Right ventricle myocardium inferior (tissue), 1 donor: ENCODE data around the gene ALDH6A1. TPM values are rescaled to one million over a fixed set of nuclear protein-coding genes. Genes with fewer than 3 reads are reported as not detected.
A peak's percentile ranks its signal among the peaks of the same experiment; 100 is the strongest.

Experiments
- ATAC-seq: fragments of 200-7000 bp; cut with Tn5 transposase; one replicate; pipeline ENCODE4 v1.9.1; 2020; ENCODE audit warnings: mild to moderate bottlenecking, moderate library complexity
- DNase-seq: peaks from one replicate; pipeline ENCODE4 v3.0.0; 2021; ENCODE audit errors: missing footprints
- intact Hi-C: fragments of 100-400 bp; cut with DNase I; formaldehyde crosslinking; loops from one replicate; pipeline ENCODE4 v1.11.0; 2022
- total RNA-seq: library from RNA; stranded (reverse); fragmentation: NEBNext Ultra II Directional; extraction: Animal tissue kit (Norgen Biotek cat#: 25700); gene quantifications from one replicate; pipeline ENCODE4 v1.2.1, GENCODE V29; 2021
- donor health status: DM: no; HTN: yes; CAD: no; lungs with severe emphysema.

The ALDH6A1 gene
- total RNA-seq, 1 donor from 2014 or later = 47.2 TPM

DNA sequence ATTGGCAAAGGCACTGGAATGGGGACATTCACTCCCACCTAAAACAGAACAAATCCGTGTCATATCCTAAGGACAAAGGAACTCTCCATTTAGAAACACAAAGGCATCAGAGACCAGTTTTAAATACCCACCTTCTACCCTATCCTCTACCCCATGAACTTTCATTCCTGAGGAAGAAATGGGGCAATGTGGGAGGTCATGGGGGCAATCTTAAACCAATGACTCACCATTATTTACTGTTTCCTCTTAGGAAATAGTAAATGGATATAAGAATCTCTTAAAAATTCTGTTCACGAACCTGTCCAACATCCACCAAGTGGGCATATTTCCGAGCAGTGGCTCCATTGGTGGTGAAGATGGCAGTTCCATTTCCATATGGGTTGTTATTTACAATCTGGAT lies 19.4 kb downstream of the ALDH6A1 start:
- no peak for DNase-seq
- no peak for ATAC-seq
- intact Hi-C loops = no loop called here

DNA sequence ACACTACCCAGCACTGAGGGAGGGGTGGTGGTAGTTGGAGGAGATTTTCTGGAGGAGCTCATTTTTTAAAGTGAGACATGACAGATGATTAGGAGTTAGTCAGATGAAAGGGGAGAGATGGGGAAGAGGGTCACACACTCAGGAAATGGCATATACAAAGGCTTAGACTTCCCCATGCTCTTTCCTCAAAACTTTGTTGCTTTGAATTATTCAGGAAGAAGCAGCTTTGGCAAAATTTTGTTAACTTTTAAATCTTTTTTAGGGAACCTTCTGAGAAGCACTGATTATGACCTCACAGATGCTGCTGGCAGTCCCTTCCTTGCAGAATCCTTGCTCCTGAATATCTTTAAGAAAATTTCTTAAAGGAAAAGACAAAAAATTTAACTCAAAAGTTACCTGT lies 19.8 kb downstream of the ALDH6A1 start:
- ATAC-seq (no peak), DNase-seq (no peak)
- intact Hi-C loops = no loop called here

DNA sequence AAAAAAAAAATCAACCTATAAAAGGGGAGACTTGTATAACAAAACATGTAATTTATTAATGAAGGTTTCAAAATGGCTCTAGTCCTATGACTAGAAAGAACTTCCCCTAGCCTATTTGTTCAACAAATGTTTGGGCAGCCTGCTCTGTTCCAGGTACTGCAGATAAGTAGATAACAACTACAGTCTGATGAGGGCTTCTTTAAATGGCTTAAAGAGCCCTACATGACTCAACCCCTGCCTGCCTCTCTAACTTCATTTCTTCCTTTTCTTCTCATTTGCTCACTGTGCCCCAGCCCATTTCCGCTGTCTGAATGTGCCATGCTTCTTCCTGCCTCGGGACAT lies 21.5 kb downstream of the ALDH6A1 start:
- intact Hi-C loops = no loop called here
- no peak for ATAC-seq
- no peak for DNase-seq

DNA sequence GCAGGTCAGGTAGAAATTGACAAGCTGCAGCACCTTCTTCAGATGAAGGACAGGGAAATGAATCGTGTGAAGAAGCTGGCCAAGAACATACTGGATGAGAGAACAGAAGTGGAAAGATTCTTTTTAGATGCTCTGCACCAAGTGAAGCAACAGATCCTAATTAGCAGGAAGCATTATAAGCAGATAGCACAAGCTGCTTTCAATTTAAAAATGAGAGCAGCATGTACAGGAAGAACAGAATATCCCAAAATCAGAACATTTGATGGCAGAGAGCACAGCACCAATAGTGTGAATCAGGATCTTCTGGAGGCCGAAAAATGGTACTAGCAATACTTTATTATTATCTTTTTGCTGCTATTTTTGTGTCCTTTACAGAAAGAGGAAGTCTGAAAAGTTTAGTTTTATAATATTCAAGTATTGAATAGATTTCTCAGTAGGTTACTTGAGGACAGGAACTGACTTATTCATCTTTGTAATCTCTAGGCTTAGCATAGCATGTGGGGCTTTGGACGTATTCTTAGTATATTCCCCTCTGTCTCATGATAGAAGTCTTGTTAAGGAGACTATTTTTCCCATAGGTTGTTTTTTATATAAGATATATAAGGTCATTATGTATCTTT lies 34.3 kb downstream of the ALDH6A1 start:
- intact Hi-C loops = no loop called here
- DNase-seq (no peak), ATAC-seq (no peak)

DNA sequence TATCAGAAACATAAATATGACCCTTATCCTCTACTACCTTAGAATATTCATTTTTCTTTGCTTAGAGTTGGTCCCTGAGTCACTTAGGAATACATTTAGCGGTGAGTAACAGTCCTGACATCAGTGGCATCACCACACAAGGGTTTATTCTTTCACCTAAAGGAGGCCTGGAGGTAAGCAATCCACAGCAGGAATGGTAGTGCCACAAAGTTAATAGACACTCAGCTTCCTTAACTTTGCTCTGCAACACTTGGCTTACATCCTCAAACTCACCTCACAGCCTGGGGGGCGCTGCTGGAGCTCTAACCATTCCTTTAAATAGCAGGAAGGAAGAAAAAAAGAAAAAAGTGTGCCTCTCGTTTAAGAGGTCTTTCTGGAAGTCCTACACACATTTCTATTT lies 36.0 kb downstream of the ALDH6A1 start:
- intact Hi-C loops = no loop called here
- no peak for DNase-seq
- no peak for ATAC-seq

DNA sequence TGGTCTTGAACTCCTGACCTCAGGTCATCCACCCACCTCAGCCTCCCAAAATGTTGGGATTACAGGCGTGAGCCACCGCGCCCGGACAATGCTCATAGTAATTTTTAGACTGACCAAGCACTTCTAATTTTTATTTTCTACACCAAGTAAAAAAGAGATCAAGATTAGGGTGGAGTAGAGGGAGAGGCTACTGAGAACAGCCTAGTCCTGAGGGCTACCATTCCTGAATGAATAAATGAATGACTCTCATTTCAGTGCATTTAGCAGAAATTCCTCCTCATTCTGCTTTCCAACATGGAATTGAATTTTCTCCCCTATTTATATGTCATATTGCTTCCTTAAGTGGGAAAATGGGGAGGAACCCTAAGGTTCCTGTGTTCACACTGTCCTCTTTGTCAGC lies 38.7 kb downstream of the ALDH6A1 start:
- DNase-seq (no peak), ATAC-seq (no peak)
- intact Hi-C loops = no loop called here

DNA sequence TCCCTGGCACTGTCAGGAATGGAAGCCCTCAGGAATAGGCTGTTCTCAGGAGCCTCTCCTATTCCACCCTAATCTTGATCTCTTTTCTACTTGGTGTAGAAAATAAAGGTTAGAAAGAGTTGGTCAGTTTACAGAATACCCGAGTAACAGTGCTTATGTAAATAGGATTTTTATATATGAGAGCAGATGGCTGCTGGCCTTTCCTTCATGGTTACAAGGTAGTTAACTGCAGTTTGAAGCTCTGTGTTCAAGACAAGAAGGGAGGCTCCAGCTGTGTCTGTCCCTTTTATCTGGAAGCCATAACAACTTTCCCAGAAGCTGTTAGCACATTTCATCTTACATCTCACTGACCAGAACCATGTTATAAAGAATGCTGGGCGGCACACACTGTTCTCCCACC lies 42.0 kb downstream of the ALDH6A1 start:
- intact Hi-C loops = no loop called here
- no peak for DNase-seq
- no peak for ATAC-seq

DNA sequence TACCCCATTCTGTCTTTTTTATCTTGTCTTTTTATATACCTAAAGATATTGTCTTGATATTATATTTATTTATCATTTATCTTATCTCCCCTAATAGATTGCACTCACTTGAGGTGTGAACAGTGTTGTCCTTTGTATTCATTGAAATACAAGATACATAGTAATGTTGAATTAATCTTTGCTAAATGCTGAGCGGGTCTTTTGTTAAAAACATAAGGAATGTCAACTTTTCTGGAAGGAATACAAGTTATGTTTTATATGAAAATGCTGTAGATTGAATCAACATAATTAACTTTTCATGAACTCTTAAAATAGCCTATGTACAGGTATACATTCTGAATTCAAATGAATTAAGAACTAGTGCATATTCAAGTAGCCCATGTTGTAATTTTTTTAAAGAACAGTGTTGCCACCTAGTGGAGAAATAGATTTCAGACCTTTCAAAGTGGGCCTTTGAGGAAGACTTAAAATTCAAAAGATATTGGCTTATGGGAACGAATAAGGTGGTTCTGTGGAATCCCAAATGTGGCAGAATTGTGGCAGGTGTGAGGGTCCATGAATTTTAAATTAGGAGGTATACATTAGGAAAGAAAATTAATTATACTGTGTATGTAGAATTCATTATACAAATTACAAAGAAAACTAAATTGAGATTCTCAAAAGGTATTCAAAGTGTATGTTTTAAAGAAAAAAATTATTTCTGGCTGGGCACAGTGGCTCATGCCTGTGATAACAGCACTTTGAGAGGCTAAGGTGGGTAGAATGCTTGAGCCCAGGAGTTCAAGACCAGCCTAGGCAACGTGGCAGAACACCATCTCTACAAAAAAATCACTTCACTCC lies 46.0 kb downstream of the ALDH6A1 start:
- intact Hi-C loops = no loop called here
- DNase-seq = no peak
- ATAC-seq = no peak

DNA sequence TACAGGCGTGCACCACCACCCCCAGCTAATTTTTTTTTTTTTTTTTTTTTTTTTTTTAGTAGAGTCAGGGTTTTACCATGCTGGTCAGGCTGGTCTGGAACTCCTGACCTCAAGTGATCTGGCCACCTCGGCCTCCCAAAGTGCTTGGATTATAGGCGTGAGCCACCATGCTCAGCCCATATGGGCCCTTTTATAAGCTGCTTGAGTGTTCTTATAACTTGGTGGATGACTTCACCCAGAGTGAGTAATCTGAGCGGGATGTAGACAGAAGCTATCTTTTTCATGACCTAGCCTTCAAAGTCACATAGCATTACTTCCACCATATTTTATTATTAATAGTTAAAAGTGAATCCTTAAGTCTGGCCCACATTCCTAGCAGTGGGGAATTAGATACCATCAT lies 48.7 kb downstream of the ALDH6A1 start:
- DNase-seq = no peak
- intact Hi-C loops = no loop called here
- no peak for ATAC-seq

DNA sequence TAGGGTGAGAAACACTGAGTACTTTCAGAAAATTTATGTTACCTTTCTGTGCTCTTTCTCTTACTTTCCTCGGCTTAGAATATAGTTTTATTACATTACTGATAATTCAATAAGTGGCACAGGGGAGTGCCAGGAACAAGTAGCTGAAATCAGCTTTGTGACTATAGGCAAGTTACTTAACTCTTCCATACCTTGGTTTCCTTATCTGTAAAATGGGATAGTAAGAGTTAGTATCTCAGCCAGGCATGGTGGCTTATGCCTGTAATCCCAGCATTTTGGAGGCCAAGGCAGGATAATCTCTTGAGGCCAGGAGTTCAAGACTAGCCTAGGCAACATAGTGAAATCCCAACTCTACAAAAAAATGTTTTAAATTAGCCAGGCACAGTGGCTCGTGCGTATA lies 49.7 kb downstream of the ALDH6A1 start:
- DNase-seq = no peak
- intact Hi-C loops = no loop called here
- ATAC-seq = no peak

DNA sequence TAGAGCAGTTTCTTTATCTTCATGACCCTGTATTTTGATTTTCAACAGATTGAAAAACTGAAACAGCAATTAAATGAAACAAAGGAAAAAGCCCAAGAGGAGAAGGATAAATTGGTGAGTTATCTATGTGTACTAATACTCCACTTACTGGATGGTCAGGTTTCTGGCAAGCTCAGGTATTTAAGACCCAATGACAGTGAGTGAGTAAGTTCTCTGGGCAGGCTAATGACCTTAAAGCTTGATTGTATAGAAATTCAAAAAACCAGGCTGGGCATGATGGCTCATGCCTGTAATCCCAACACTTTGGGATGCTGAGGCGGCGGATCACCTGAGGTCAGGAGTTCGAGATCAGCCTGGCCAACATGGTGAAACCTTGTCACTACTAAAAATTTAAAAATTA lies 55.1 kb downstream of the ALDH6A1 start:
- DNase-seq (no peak), ATAC-seq (no peak)
- intact Hi-C loops = no loop called here

DNA sequence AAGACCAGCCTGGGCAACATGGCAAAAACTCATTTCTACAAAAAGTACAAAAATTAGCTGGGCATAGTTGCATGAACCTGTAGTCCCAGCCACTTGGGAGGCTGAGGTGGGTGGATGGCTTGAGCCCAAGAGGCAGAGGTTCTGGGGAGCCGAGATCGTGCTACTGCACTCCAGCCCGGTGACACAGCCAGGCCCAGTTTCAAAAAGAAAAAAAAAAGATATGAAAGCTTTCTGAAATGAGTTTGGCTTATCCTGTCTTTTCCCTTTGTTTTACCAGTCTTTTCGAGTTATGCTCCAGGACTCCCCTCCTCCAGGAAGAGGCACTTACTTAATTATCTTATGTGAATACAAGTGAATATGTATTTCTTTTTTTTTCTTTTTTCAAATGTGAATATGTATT lies 61.9 kb downstream of the ALDH6A1 start:
- ATAC-seq (no peak), DNase-seq (no peak)
- intact Hi-C loops = no loop called here

DNA sequence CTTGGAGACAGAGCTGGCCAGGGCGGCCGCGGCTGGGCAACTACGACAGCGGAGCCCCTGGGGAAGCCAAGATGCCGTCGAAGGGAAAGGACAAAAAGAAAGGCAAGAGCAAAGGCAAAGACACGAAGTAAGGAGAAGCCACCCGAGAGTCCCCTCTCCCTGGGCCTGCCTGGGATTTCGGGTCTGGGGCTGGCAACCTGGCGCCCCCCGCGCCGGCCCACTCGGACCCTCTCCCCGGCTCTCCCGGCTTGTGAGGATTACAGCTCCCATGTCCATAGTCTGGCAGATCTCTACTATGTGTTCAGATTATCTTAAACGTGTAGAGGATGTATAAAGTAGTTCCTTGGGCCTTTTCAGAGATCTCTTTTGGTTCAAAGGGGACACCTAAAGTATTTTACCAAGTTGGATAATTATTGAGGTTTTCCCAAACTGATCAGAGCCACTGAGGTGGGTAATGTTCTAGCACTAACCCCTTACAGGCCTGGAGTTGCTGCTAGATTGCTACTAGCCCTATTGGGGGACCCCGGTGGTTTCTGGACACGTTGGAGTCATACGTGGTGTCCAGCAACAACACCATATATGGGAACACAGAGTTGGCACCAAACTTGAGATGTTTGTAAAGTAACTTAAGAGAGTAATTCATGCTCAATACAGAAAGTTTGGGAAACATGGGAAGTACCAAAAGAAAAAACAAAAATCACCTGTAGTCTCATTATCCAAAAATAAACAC lies 64.7 kb downstream of the ALDH6A1 start:
- DNase-seq = no peak
- intact Hi-C loops = loop anchor here (1.0 to 2.0 kb wide), 2 partner anchors 65 to 69 kb away; partner anchors contain the start of genes ALDH6A1, COQ6, FAM161B and LIN52
- no peak for ATAC-seq

DNA sequence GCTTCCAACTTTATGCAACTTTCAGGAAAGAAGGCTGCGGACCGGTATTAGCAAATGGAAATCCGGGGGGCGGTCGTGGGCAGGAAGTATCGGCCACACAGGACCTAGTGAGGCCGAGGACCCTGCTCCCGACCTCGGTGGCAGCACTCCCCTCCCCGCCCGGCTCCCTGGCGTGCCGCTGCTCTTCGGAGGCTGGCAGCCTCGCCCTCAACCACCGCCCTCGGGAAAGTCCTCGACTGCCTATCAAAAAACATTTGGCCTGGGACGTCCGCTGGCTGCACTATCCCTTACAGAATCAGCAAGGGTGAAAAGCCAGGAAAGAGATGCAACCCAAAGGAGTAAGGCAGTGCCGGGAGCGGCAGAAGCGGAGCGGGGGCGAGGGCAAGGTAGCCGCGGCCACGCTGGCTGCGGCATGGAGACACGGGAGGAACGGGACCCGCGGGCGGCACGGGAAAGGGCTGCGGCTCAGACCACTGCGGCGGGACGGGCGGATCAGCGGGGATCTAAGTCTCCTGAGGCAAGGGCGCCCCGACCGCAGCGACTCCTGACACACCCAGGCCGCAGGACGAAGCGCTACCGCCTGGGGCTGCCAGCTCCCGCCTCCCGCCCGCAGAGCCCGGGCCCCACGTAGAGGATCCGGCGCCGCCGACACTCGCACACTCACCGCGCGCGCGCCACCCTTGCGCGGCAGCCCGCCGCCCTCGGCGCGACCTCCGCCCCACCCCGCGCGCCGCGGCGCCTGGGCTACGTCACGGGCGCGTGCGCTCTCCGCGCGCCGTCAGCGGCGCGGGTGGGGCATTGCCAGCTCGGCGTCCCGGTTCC lies 65.5 kb downstream of the ALDH6A1 start, which contains the start of the genes BBOF1 and ENTPD5:
BBOF1 (plus strand) TSS at position 764 of the 822 bp plus-strand sequence. CDS start 130 bp downstream, outside the sequence.
ENTPD5 (minus strand) TSS at position 703 of the 822 bp plus-strand sequence. CDS start 31,186 bp downstream, outside the sequence.
- ATAC-seq (peak; percentile 99), DNase-seq (peak; percentile 92)
- intact Hi-C loops = loop anchor here (1.0 to 2.0 kb wide), 2 partner anchors 66 to 68 kb away; partner anchors contain the start of genes ALDH6A1, COQ6, FAM161B and LIN52

DNA sequence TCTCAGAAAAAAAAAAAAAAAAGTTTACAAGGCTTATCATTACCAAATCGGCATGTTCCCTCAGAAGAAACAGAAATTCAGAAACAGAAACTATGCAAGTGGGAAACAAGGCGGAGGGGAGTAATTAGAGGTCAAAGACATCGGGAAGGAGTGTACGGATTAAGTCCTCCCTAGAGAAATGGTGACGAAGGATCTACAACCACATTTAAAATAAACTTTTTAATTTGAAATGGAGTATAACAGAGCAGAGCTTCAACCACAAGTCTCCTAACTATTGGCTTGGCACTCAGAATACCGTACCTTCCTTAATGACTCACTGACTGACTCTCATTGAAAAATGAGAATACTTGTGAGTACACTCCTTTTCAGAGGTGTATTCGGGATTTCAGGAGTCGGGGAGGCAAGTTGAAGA lies 66.1 kb downstream of the ALDH6A1 start:
- ATAC-seq (no peak), DNase-seq (no peak)
- intact Hi-C loops = loop anchor here (2.0 kb wide), 1 partner anchor 67 kb away; the partner anchor contains the start of genes COQ6 and FAM161B

DNA sequence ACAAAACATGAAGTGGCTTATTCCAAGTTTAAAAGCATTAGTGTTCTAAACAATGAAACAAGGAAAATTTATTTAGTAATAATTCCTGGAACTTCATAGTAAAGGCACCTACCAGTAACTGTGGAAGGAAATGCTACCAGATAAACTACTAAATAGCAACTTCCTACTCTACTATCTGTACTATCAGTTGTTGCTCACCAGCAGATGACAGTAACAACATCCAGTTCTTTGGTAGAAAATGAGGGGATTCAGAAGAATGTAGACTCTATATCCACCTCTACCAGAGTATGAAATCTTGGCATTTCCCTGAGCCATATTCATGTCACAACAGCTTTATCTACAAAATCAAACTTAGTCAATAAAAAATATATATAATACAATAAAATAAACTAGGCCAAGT lies 68.3 kb downstream of the ALDH6A1 start:
- ATAC-seq (no peak), DNase-seq (no peak)
- intact Hi-C loops = no loop called here

DNA sequence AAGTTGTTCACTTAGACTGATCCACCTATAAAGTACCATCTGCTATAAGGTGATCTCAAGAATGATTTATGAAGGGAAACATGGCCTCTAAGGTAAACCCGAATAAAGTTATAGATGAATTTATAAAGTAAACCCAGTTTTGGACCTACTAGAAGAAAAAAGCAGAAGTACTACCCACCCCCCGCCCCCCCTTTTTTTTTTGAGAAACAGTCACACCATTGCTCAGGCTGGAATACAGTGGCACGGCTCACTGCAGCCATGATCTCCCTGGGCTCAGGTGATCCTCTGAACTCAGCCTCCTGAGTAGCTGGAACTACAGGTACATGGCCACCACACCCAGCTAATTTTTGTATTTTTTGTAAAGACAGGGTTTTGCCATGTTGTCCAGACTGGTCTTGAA lies 69.1 kb downstream of the ALDH6A1 start:
- no peak for ATAC-seq
- intact Hi-C loops = no loop called here
- DNase-seq = no peak

DNA sequence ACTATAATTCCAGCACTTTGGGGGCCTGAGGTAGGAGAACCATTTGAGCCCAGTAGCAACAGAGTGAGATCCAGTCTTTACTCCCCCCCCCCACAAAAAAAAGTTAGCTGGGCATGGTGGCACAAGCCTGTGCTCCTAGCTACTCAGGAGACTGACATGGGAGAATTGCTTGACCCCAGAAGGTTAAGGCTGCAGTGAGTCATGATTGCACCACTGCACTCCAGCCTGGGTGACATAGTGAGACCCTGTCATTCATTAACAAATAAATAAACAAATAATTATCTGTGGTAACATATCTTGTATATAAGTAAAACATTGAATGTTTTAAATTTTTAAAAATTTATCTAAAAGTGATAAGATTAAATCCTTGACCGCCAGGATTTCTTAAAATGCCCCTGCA lies 70.0 kb downstream of the ALDH6A1 start:
- DNase-seq = no peak
- ATAC-seq = no peak
- intact Hi-C loops = no loop called here
